Fibroblast of skin of scalp (primary cell): ENCODE data around the gene ALAD.
A peak's percentile ranks its signal among the peaks of the same experiment; 100 is the strongest.
"Not testable (repeated sequence)": the region's sequence is repeated elsewhere in the genome, so short reads cannot be mapped to it uniquely, and the experiment has no call there.

Experiments used
- DNase-seq: peaks from one replicate; pipeline ENCODE4 v3.0.0-alpha.2; 2013

The ALAD gene

GRCh38 chr9:113398796-113399195, 2.3 kb downstream of the ALAD start:
- DNase-seq, result no peak

GRCh38 chr9:113397203-113397631, 3.9 kb downstream of the ALAD start:
- no peak for DNase-seq

DNA sequence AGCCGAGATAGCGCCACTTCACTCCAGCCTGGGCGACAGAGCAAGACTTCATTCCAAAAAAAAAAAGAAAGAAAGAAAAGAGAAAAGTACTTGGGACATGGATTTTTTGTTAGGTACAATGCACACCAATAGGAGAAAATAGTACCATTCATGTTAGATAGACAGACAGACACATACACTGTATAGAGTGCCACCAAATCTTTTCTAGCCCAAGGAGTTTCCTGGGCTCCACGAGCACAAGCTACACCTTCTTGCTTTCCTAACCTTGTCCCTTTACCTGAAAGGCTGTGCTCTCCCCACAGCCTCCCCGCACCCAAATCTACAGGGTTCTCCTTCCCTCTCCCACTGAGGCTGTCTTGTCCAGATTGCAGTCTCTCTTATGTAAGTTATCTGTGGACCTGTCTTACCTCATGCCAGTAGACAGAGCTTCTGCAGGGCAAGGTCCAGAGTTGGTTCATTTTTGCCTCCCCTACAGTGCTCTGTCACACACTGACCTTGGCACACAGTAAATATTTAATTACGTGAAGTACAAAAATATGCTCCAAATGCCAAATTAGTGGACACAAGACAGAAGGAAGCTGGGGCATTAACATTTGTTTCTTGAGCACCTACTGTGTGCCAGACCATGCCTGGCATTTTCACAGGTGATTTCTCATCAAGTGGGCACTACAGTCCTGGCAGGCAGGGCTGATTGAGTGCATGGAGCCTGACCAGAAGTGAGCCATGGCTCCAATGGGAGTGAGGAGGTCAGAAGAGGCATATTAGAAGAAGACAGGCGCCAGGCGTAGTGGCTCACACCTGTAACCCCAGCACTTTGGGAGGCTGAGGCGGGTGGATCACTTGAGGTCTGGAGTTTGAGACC, 5.9 kb downstream of the ALAD start:
- DNase-seq, result no peak

DNA sequence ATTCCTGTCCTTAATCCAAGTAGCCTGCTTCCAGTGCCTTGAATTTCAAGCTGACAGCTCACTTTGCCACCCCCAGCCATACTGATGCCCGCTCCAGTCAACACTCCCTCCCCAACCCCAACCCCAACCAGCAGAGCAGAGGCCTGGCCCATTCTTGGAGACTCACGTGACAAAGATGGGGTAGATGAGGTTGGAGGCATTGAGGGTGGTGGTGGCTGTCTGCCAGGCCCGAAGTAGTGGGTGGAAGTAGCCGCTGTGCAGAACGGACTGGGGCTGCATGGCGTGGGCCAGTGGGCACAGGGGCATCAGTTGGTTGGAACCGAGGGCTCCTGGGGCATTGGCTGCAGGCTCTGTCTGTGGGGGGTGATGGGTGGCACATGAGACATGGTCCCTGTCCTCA, 7.8 kb downstream of the ALAD start:
- DNase-seq, result no peak

- DNase-seq, result no peak
Observed at GRCh38 chr9:113391917-113392316, 9.2 kb downstream of the ALAD start.

DNA sequence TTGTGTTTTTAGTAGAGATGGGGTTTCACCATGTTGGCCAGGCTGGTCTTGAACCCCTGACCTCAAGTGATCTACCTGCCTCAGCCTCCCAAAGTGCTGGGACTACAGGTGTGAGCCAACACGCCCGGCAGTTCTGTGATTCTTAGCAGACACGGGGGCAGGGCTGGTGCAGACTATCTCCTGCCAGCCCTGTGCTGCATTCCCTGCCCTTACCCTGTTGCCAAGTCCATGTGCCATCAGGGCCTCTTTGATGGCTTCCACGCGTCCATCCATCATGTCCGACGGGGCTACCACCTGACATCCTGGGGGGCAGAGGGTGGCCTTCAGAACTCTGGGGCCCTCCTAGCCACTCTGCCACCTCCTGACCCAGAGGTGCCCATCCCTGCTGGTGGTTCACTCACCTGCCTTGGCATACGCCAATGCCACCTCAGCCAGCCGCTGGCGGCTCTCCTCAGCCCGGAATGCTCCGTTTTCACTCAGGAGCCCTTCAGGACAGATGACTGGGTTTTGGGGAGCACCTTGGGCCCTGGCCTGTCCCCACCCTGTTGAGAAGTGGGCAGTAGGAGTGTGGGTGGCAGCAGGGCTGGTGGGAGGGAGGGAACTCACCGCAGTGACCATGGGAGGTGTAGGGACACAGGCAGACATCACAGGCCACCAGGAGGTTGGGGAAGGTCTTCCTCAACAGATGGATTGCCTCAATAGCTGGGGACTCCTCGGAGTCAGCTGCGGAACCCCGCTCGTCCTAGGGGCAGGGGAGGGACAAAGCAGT, 10.7 kb downstream of the ALAD start:
- no peak for DNase-seq

- no peak for DNase-seq
Observed at GRCh38 chr9:113389451-113389850, 11.6 kb downstream of the ALAD start.

DNA sequence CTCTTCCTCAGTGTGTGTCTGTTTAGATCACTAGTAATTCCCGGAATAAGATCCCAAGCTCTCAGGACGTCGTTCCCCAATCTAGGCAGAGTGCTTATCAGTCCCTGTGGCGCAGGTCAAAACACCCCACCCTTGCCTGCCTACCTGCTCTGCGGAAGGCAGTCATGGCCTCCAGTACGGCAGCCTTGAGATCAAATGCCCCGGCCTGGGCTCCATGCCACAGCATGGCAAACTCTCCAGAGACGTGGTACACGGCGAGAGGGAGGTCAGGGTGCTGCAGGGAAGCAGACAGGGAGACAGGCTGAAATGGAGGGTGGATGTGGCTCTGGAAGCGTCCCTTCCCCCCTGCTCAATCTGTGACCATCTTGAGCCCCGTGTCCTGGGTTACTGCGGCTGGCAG, 12.3 kb downstream of the ALAD start:
- DNase-seq, result no peak

DNA sequence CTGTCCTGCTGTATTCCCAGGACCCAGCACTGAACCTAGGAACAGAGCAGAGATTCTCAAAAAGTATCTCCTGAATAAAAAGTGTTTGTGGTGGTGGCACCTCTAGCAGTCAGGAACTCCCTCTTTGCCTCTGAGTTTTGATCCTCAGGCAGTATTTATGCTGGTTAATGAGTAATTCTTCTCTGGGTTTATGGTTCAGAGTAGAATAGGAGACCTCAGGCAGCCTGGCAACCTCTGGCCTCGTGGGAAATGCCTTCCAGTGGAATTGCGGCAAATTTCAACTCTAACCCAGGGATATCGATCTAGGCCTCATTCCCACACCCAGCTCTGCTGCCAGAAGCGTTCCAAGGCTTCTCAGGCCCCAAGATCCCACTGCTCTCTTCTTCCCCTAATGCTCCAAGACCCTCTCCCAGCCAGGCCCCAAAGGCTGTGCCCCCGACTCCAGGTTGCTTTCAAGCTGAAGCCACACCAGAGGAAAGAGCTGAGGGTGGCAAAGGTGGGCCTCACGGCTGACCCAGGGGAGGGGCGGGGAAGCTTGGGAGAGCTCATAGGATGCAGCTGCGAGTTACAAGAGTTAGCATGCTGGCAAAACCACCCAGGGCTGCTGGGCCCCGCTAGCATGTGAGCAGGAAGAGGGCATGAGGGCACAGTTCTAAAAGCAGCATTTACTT, 13.4 kb downstream of the ALAD start:
- DNase-seq, result no peak

- no peak for DNase-seq
Observed at GRCh38 chr9:113386571-113387393, 14.3 kb downstream of the ALAD start.

DNA sequence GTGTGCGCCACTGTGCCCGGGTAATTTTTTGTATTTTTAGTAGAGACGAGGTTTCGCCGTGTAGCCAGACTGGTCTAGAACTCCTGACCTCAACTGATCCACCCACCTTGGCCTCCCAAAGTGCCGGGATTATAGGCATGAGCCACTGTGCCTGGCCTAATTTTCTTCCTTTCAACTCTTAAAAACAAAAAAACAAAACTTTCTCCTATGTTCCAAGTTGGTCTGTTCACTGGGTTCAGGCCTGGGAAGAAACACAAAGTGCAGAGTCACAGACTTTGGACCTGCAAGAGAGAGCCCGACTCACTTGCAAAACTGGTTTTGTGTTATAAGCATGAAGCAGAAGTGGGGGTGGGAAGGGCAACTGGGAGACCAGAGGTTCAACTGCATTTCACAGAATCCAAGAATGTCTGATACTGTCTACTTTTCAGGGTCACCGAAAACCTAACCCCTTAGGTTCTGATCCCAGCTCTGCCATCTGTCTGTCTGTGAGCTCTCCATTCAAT, 19.1 kb downstream of the ALAD start:
- no peak for DNase-seq

GRCh38 chr9:113381441-113381840, 19.6 kb downstream of the ALAD start:
- DNase-seq, result not testable (repeated sequence)

DNA sequence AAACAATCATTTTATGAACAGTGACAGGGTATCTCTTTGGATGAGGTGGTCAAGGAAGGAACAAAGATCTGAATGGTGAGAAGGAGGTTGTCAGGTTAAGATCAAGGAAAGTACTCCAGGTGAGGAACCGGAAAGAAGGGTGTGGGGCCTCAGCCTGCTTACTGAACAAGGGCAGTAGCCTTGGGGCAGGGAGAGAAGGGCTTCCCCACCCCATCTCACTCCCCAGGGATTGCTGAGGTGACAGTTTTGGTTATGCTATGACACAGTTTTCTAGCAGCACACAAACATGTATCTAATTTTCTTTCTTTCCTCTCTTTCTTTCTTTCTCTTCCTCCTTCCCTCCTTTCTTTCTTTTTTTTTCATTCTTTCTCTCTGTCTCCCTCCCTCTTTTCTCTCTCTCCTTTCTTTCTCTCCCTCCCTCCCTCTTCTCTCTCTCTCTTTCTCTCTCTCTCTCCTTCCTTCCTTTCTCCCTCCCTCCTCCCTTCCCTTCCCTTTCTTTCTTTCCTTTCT, 20.2 kb downstream of the ALAD start:
- no peak for DNase-seq

GRCh38 chr9:113379829-113380210, 21.3 kb downstream of the ALAD start:
- not testable (repeated sequence) for DNase-seq

DNA sequence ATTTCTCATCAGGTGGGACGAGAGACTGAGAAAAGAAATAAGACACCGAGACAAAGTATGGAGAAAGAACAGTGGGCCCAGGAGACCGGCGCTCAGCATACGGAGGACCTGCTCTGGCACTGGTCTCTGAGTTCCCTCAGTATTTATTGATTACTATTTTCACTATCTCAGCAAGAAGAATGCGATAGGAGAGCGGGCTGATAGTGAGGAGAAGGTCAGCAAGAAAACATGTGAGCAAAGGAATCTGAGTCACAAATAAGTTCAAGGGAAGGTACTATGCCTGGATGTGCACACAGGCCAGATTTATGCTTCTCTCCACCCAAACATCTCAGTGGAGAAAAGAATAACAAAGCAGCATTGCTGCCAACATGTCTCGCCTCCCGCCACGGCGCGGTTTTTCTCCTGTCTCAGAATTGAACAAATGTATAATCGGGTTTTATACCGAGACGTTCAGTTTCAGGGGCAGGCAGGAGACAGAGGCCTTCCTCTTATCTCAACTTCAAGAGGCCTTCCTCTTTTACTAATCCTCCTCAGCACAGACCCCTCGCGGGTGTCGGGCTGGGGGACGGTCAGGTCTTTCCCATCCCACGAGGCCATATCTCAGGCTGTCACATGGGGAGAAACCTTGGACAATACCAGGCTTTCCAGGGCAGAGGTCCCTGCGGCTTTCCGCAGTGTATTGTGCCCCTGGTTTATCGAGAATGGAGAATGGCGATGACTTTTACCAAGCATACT, 21.8 kb downstream of the ALAD start:
- not testable (repeated sequence) for DNase-seq

- peak; percentile 67 for DNase-seq
Observed at GRCh38 chr9:113376634-113377567, 24.2 kb downstream of the ALAD start, which contains the start of gene HDHD3. HDHD3 (minus strand) TSS chr9:113376986; CDS start chr9:113374354, 2,632 bp downstream.

- DNase-seq, result no peak
Observed at GRCh38 chr9:113375057-113376023, 25.7 kb downstream of the ALAD start.

- no peak for DNase-seq
Observed at GRCh38 chr9:113373676-113374392, 27.2 kb downstream of the ALAD start.
